HCT116 (cell line): Measurements from ENCODE around the gene ERFE. TPM values are rescaled to one million over a fixed set of nuclear protein-coding genes. Genes with fewer than 3 reads are reported as not detected.

Source experiments
- ATAC-seq: fragments of 200-7000 bp; cut with Tn5 transposase; 2 replicates; pipeline ENCODE4 v1.9.1; 2020; ENCODE audit warnings: mild to moderate bottlenecking, moderate library complexity
- BruUV-seq: library from RNA; stranded (reverse); fragments of 400-500 nt; replicated peaks from 2 replicates; lab custom pipeline; 2021; lab: Mats Ljungman, UMichigan
- CTCF ChIA-PET: fragments of 300-600 bp; sonication (Branson Sonifier 250); formaldehyde crosslinking; loops from one replicate; lab custom pipeline; 2021; ENCODE audit warnings: antibody characterized with exemption; lab: Charles Lee
- POLR2A ChIA-PET: fragments of 300-600, 350-600 bp; sonication (Branson Sonifier 250); formaldehyde crosslinking; loops from one replicate; lab custom pipeline; 2021; ENCODE audit warnings: antibody characterized with exemption; lab: Charles Lee
- RAD21 ChIA-PET, 2 experiments: fragments of 300-600 bp; sonication (Branson Sonifier 250); formaldehyde crosslinking; loops; one replicate each; lab custom pipeline; 2023; ENCODE audit warnings: low total read pairs in 2 of 2; ENCODE audit not compliant: uncharacterized antibody in 2 of 2, unreplicated experiment in 2 of 2, low non-redundant PET in 1 of 2; lab: Charles Lee
- DNase-seq: peaks from one replicate; pipeline ENCODE4 v3.0.0-alpha.2; 2010; ENCODE audit warnings: low read depth, low spot score
- H2AFZ ChIP-seq: fragments of 200-600 bp; shearing (Covaris generic), sonication (generic); 2 replicates; pipeline ENCODE4 v1.6.1; 2017; ENCODE audit warnings: low read depth, mixed run types, mixed read lengths, antibody characterized with exemption, low read length; ENCODE audit not compliant: poor library complexity, severe bottlenecking
- H3K27ac ChIP-seq: 2 replicates; pipeline ENCODE4 v1.5.1; 2012; ENCODE audit warnings: low read depth, low read length
- H3K27me3 ChIP-seq: fragments of 200-600 bp; sonication (generic); 2 replicates; pipeline ENCODE4 v1.6.1; 2016; ENCODE audit warnings: mixed run types, low read length, mixed read lengths; ENCODE audit not compliant: insufficient read depth
- H3K36me3 ChIP-seq, 2 experiments: fragments of 200-500 bp in 1 of 2; fragments of 200-600 bp in 1 of 2; sonication (Bioruptor generic) in 1 of 2; sonication (generic) in 1 of 2; 2 replicates each; pipeline versions ENCODE4 v1.5.1 to v1.6.1; 2014 to 2016; ENCODE audit warnings: low read length in 2 of 2, inconsistent platforms in 1 of 2, mixed read lengths in 1 of 2, mixed run types in 1 of 2; ENCODE audit not compliant: insufficient read depth in 2 of 2, control insufficient read depth in 1 of 2
- H3K4me1 ChIP-seq, 2 experiments: fragments of 200-600 bp in 1 of 2; sonication (generic) in 1 of 2; 2 replicates each; pipeline versions ENCODE4 v1.5.1 to v1.6.1; 2012 to 2017; ENCODE audit warnings: low read length in 2 of 2, inconsistent platforms in 1 of 2, mild to moderate bottlenecking in 1 of 2, mixed read lengths in 1 of 2, mixed run types in 1 of 2, moderate library complexity in 1 of 2; ENCODE audit not compliant: insufficient read depth in 2 of 2, control insufficient read depth in 1 of 2
- H3K4me2 ChIP-seq: fragments of 200-600 bp; sonication (generic); 2 replicates; pipeline ENCODE4 v1.6.1; 2017; ENCODE audit warnings: mixed run types, low read length, mixed read lengths
- H3K4me3 ChIP-seq, 2 experiments: fragments of 200-600 bp in 1 of 2; sonication (generic) in 1 of 2; replicated peaks in 1 of 2; 2 replicates each; pipeline ENCODE4 v1.5.1; 2011 to 2016; ENCODE audit warnings: low read length in 2 of 2, control low read depth in 1 of 2, low read depth in 1 of 2, mild to moderate bottlenecking in 1 of 2, mixed read lengths in 1 of 2, mixed run types in 1 of 2
- H3K79me2 ChIP-seq: fragments of 200-600 bp; sonication (generic); 2 replicates; pipeline ENCODE4 v1.6.1; 2017; ENCODE audit warnings: mild to moderate bottlenecking, mixed run types, low read length, moderate library complexity, mixed read lengths; ENCODE audit not compliant: insufficient read depth
- H3K9ac ChIP-seq: fragments of 200-600 bp; sonication (generic); 2 replicates; pipeline ENCODE4 v1.6.1; 2016; ENCODE audit warnings: low read length, mixed read lengths
- H3K9me2 ChIP-seq: fragments of 200-600 bp; sonication (generic), shearing (Covaris generic); 2 replicates; pipeline ENCODE4 v1.6.1; 2017; ENCODE audit warnings: mixed run types, mild to moderate bottlenecking, moderate library complexity; ENCODE audit not compliant: insufficient read depth
- H3K9me3 ChIP-seq, 2 experiments: fragments of 200-500 bp in 1 of 2; fragments of 200-600 bp in 1 of 2; sonication (Bioruptor generic) in 1 of 2; sonication (generic) in 1 of 2; 2 replicates each; pipeline ENCODE4 v1.6.1; 2014 to 2017; ENCODE audit warnings: low read length in 2 of 2, mixed read lengths in 2 of 2, inconsistent platforms in 1 of 2, low read depth in 1 of 2, mild to moderate bottlenecking in 1 of 2, mixed run types in 1 of 2, moderate library complexity in 1 of 2; ENCODE audit not compliant: control insufficient read depth in 1 of 2, insufficient read depth in 1 of 2
- H4K20me1 ChIP-seq: fragments of 200-600 bp; sonication (generic), shearing (Covaris generic); 2 replicates; pipeline ENCODE4 v1.6.1; 2017; ENCODE audit warnings: mixed run types, mild to moderate bottlenecking, moderate library complexity; ENCODE audit not compliant: insufficient read depth
- CBX3 ChIP-seq: IDR thresholded peaks from 2 replicates; pipeline ENCODE4 v1.6.1; 2012; ENCODE audit warnings: low read depth
- EGR1 ChIP-seq: IDR thresholded peaks from 2 replicates; pipeline ENCODE4 v1.6.1; 2012; ENCODE audit warnings: low read depth
- EZH2 ChIP-seq: fragments of 200-600 bp; sonication (generic); IDR thresholded peaks from 2 replicates; pipeline ENCODE4 v1.6.1; 2017; ENCODE audit warnings: antibody characterized with exemption, mixed run types
- EZH2phosphoT487 ChIP-seq: fragments of 200-600 bp; IDR thresholded peaks from 2 replicates; pipeline ENCODE4 v1.6.1; 2018; ENCODE audit warnings: antibody characterized with exemption, borderline replicate concordance
- POLR2A ChIP-seq: IDR thresholded peaks from 2 replicates; pipeline ENCODE4 v1.7.0; 2011; ENCODE audit warnings: borderline replicate concordance; ENCODE audit not compliant: insufficient read depth, insufficient read length; ENCODE audit errors: extremely low read depth
- RAD21 ChIP-seq: IDR thresholded peaks from 2 replicates; pipeline ENCODE4 v1.6.1; 2012; ENCODE audit warnings: low read depth, mild to moderate bottlenecking
- SP1 ChIP-seq: IDR thresholded peaks from 2 replicates; pipeline ENCODE4 v1.6.1; 2012; ENCODE audit warnings: low read depth
- TCF7L2 ChIP-seq: IDR thresholded peaks from 2 replicates; pipeline ENCODE4 v1.7.0; 2011; ENCODE audit warnings: borderline replicate concordance, inconsistent platforms; ENCODE audit not compliant: insufficient read depth, insufficient read length; ENCODE audit errors: extremely low read depth
- YY1 ChIP-seq: IDR thresholded peaks from 2 replicates; pipeline ENCODE4 v1.6.1; 2011; ENCODE audit warnings: low read length, low read depth, moderate library complexity, mild to moderate bottlenecking; ENCODE audit not compliant: insufficient replicate concordance; ENCODE audit errors: extremely low read depth
- ZNF274 ChIP-seq: fragments of 200-500 bp; sonication (Bioruptor generic); IDR thresholded peaks from 2 replicates; pipeline ENCODE4 v1.6.1; 2014; ENCODE audit warnings: mild to moderate bottlenecking, low read depth, low read length, inconsistent platforms
- intact Hi-C: fragments of 100-400 bp; cut with micrococcal nuclease; formaldehyde crosslinking; loops from 2 replicates; pipeline ENCODE4 v1.10.0; 2022
- total RNA-seq: library from RNA; stranded (reverse); gene quantifications from one replicate; pipeline ENCODE4 v1.2.1, GENCODE V29; 2021; ENCODE audit not compliant: unreplicated experiment
- TF ChIP-seq, protein P1 (sequence below): IDR thresholded peaks from 2 replicates; pipeline ENCODE4 v1.6.1; 2012
- TF ChIP-seq, protein P2 (sequence below): IDR thresholded peaks from 2 replicates; pipeline ENCODE4 v1.6.1; 2011; ENCODE audit warnings: mild to moderate bottlenecking, low read length, moderate library complexity; ENCODE audit not compliant: insufficient replicate concordance; ENCODE audit errors: extremely low read depth
- TF ChIP-seq, protein P3 (sequence below), 3 experiments: fragments of 200-600 bp in 1 of 3; sonication (generic) in 1 of 3; IDR thresholded peaks in 2 of 3; conservative IDR thresholded peaks in 1 of 3; 2 replicates each; pipeline ENCODE4 v1.5.1; 2012 to 2017; ENCODE audit warnings: low read depth in 2 of 3, low read length in 2 of 3, antibody characterized with exemption in 1 of 3, borderline replicate concordance in 1 of 3, control low read depth in 1 of 3, mild to moderate bottlenecking in 1 of 3, mixed read lengths in 1 of 3, mixed run types in 1 of 3, moderate library complexity in 1 of 3; ENCODE audit not compliant: insufficient read depth in 1 of 3

The ERFE gene
- total RNA-seq, 1 experiment from 2014 or later, result 17.3 TPM

DNA sequence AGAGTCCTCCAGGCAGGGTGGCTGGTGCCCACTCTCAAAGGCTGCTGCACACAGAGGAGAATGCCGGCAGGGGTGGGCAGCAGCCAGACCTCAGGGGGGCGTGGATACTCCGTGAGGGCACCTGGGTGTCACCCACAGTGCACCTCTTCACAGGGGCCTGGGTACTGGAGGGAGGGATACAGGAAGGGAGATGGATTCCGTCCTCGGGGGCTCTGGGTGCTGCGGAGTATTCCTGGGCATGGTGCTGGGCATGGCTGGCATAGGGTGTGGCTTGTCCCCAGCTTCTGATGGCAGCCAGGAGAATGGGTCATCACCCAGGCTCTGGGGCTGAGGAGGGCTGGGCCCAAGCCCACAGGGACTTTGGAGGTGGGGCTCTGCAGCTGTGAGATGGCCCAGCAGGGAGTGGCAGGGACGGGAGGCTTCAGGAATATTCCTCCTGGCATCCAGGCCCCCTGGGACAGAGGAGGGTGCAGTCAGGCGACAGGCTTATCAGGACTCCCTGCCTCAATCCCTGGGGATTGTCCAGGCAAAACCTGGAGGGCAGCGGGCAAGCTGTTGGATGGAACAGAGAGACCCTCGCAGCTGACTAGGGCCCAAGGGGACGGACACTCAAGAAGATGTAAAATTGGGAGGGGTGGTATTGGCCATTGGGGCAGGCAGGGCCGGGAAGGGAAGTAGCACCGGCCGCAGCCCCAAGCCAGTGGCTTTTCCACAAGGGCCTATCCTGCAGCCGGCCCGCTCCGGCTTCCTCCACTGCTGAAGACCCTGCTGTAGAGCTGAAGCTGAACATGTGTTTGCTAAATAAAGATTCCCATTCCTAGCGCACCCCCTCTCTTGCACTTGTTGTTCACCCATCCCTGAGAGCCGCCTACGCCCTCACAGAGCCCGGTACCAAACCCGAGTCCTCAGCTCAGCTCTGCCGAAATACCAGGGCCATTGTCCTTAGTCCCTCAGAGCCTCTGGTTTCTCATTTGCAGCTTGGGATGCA, 26.0 kb upstream of the ERFE start:
- Histone ChIP-seq H3K9me3 (no peaks in the 10 kb centered on the region), H3K79me2 (no peaks in the 10 kb centered on the region), H4K20me1 (no peaks in the 10 kb centered on the region), H3K27ac (no peak overlapping the region; the same call in 1 of the 2 replicates), H3K36me3 (no peaks in the 10 kb centered on the region), H2AFZ (no peak overlapping the region), H3K4me1 (0 out of 4 replicates have a peak, but pooled peaks cover 0 to under 1% of the 10 kb centered on the region in 2 experiments), H3K9me2 (no peaks in the 10 kb centered on the region), H3K9ac (no peak overlapping the region), H3K4me2 (no peak overlapping the region), H3K4me3 (no peak overlapping the region), H3K27me3 (no peaks in the 10 kb centered on the region)
- BruUV-seq, result no TSS peak
- no peak for ATAC-seq
- TF ChIP-seq EGR1 (no peak), CBX3 (no peak), EZH2phosphoT487 (no peak), SP1 (no peak), POLR2A (no peak), ZNF274 (no peak), TCF7L2 (no peak), YY1 (no peak), RAD21 (no peak), EZH2 (no peak)
- TF ChIP-seq, protein P1, sequence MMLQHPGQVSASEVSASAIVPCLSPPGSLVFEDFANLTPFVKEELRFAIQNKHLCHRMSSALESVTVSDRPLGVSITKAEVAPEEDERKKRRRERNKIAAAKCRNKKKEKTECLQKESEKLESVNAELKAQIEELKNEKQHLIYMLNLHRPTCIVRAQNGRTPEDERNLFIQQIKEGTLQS, result no peak
- TF ChIP-seq, protein P2, sequence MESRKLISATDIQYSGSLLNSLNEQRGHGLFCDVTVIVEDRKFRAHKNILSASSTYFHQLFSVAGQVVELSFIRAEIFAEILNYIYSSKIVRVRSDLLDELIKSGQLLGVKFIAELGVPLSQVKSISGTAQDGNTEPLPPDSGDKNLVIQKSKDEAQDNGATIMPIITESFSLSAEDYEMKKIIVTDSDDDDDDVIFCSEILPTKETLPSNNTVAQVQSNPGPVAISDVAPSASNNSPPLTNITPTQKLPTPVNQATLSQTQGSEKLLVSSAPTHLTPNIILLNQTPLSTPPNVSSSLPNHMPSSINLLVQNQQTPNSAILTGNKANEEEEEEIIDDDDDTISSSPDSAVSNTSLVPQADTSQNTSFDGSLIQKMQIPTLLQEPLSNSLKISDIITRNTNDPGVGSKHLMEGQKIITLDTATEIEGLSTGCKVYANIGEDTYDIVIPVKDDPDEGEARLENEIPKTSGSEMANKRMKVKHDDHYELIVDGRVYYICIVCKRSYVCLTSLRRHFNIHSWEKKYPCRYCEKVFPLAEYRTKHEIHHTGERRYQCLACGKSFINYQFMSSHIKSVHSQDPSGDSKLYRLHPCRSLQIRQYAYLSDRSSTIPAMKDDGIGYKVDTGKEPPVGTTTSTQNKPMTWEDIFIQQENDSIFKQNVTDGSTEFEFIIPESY, result no peak
- TF ChIP-seq, protein P3, sequence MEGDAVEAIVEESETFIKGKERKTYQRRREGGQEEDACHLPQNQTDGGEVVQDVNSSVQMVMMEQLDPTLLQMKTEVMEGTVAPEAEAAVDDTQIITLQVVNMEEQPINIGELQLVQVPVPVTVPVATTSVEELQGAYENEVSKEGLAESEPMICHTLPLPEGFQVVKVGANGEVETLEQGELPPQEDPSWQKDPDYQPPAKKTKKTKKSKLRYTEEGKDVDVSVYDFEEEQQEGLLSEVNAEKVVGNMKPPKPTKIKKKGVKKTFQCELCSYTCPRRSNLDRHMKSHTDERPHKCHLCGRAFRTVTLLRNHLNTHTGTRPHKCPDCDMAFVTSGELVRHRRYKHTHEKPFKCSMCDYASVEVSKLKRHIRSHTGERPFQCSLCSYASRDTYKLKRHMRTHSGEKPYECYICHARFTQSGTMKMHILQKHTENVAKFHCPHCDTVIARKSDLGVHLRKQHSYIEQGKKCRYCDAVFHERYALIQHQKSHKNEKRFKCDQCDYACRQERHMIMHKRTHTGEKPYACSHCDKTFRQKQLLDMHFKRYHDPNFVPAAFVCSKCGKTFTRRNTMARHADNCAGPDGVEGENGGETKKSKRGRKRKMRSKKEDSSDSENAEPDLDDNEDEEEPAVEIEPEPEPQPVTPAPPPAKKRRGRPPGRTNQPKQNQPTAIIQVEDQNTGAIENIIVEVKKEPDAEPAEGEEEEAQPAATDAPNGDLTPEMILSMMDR (IDR thresholded peaks at IDR 0.05 in 2 of 3, conservative IDR thresholded peaks at IDR 0.05 in 1 of 3; ENCODE audit: borderline replicate concordance in 1 of 3, insufficient read depth in 1 of 3, low read depth in 2 of 3, low read length in 2 of 3), result no peak
- ChIA-PET RAD21 (no interaction called here), CTCF (no interaction called here), POLR2A (no interaction called here)
- intact Hi-C loops, result no loop called here
- DNase-seq, result no peak
